Fibroblast of villous mesenchyme (primary cell): ENCODE results near the gene TFE3. TPM values are rescaled to one million over a fixed set of nuclear protein-coding genes. Genes with fewer than 3 reads are reported as not detected.

ENCODE experiments used
- DNase-seq: peaks from one replicate; pipeline ENCODE4 v3.0.0-alpha.2; 2010; ENCODE audit warnings: low read depth
- H3K4me3 ChIP-seq: 2 replicates; pipeline ENCODE4 v1.5.1; 2011; ENCODE audit warnings: low read depth, mild to moderate bottlenecking, low read length
- CTCF ChIP-seq: IDR thresholded peaks from 2 replicates; pipeline ENCODE4 v1.5.1; 2012; ENCODE audit warnings: low read depth, mild to moderate bottlenecking, low read length; ENCODE audit not compliant: insufficient read depth
- total RNA-seq: library from RNA; depleted of rRNA; stranded (reverse); fragments of >200 nt; gene quantifications from 2 replicates; pipeline ENCODE4 v1.2.3, GENCODE V29; 2012

TFE3 gene
- total RNA-seq, 1 donor: 37.1 TPM

GRCh38 chrX:49043987-49044281 lies 777 bp upstream of the TFE3 start:
- TF ChIP-seq CTCF: no peak
- peak overlapping the region; percentile 25 for H3K4me3 ChIP-seq
- DNase-seq: no peak

- DNase-seq: peak; percentile 16
- peak overlapping the region; percentile 79 for H3K4me3 ChIP-seq
- no peak for TF ChIP-seq CTCF
Observed at GRCh38 chrX:49042581-49043219, 457 bp downstream of the TFE3 start.

- DNase-seq: peak; percentile 74
- TF ChIP-seq CTCF: no peak
- H3K4me3 ChIP-seq: peak overlapping the region; percentile 79
Observed at GRCh38 chrX:49041744-49042580, 1.2 kb downstream of the TFE3 start.

- peak overlapping the region; percentile 79 for H3K4me3 ChIP-seq
- no peak for DNase-seq
- no peak for TF ChIP-seq CTCF
Observed at GRCh38 chrX:49040376-49040955, 2.7 kb downstream of the TFE3 start.

- DNase-seq: peak; percentile 97
- peak; percentile 29 for TF ChIP-seq CTCF
- H3K4me3 ChIP-seq: peak overlapping the region; percentile 79
Observed at GRCh38 chrX:49039598-49040375, 3.4 kb downstream of the TFE3 start.

GRCh38 chrX:49037883-49038475 lies 5.2 kb downstream of the TFE3 start:
- no peak overlapping the region for H3K4me3 ChIP-seq
- DNase-seq: peak; percentile 58
- no peak for TF ChIP-seq CTCF
